Right cardiac atrium (tissue), 5 donors: ENCODE results near the gene SEPTIN5. TPM values are rescaled to one million over a fixed set of nuclear protein-coding genes. Genes with fewer than 3 reads are reported as not detected.
"Not testable (repeated sequence)": the region's sequence is repeated elsewhere in the genome, so short reads cannot be mapped to it uniquely, and the experiment has no call there.

Source experiments
- ATAC-seq, 2 donors: fragments of 200-7000 bp; cut with Tn5 transposase; one replicate each; pipeline versions ENCODE4 v1.8.0 to v1.9.1; 2020; ENCODE audit warnings: moderate library complexity in 2 of 2, mild to moderate bottlenecking in 1 of 2
- DNase-seq, 3 donors: peaks; one replicate each; pipeline ENCODE4 v3.0.0-alpha.2; 2020
- H3K27ac ChIP-seq: one replicate; pipeline ENCODE4 v1.5.1; 2013; ENCODE audit warnings: mild to moderate bottlenecking, low read length, control low read depth, moderate library complexity
- H3K27me3 ChIP-seq: one replicate; pipeline ENCODE4 v1.6.1; 2013; ENCODE audit not compliant: control insufficient read depth, insufficient read depth
- H3K4me1 ChIP-seq: one replicate; pipeline ENCODE4 v1.6.1; 2013; ENCODE audit warnings: low read length; ENCODE audit not compliant: control insufficient read depth, insufficient read depth
- H3K4me3 ChIP-seq: one replicate; pipeline ENCODE4 v1.5.1; 2013; ENCODE audit warnings: low read length, control low read depth
- H3K9me3 ChIP-seq: one replicate; pipeline ENCODE4 v1.6.1; 2013; ENCODE audit warnings: low read length; ENCODE audit not compliant: control insufficient read depth
- WGBS: extraction: QIAGEN DNeasy Blood & Tissue Kit; methylation state at CpG from one replicate; pipeline ENCODE4 v1.1.7; 2013; 5-methylcytosine and 5-hydroxymethylcytosine counted together
- intact Hi-C, 4 donors: fragments of 100-400 bp; cut with DNase I; formaldehyde crosslinking; loops; one replicate each; pipeline versions ENCODE4 v1.11.0 to v1.14.0; 2022 to 2023
- polyA plus RNA-seq: library from polyadenylated mRNA; stranded (reverse); fragments of 200-250 nt; gene quantifications from one replicate; pipeline ENCODE4 v1.2.3, GENCODE V29; 2013
- total RNA-seq, 4 donors: library from RNA; stranded (reverse); fragmentation: NEBNext Ultra II Directional; extraction: Animal tissue kit (Norgen Biotek cat#: 25700); gene quantifications; one replicate each; pipeline ENCODE4 v1.2.1, GENCODE V29; 2021
- donor health status: healthy with polysubstance abuse.
- donor health status: DM: no; HTN: yes; CAD: no.
- donor health status: DM: no; HTN: no; CAD: no.
- donor health status: DM: no; HTN: yes; CAD: no; lungs with severe emphysema.
- donor health status: DM: yes; HTN: yes; CAD: no.

Gene SEPTIN5
- total and polyA plus RNA-seq, 5 donors, result 143 to 264 (median 227) TPM

- Histone ChIP-seq H3K4me1 (no peaks in the 10 kb centered on the region), H3K9me3 (no peaks in the 10 kb centered on the region), H3K27ac (no peak overlapping the region), H3K4me3 (no peak overlapping the region), H3K27me3 (no peaks in the 10 kb centered on the region)
- DNase-seq (no peak), ATAC-seq (no peak)
- WGBS, result 91% methylated on average over 12 of the region's 12 CpGs
- intact Hi-C loops, result no loop called here
Observed at GRCh38 chr22:19693981-19694670, 20.2 kb upstream of the SEPTIN5 start.

- H3K9me3 ChIP-seq, result no peaks in the 10 kb centered on the region
- H3K4me1 ChIP-seq, result no peaks in the 10 kb centered on the region
- 89% methylated on average over 13 of the region's 13 CpGs for WGBS
- H3K27me3 ChIP-seq, result no peaks in the 10 kb centered on the region
- ATAC-seq (no peak), DNase-seq (no peak)
- H3K4me3 ChIP-seq, result no peak overlapping the region
- intact Hi-C loops, result no loop called here
- no peak overlapping the region for H3K27ac ChIP-seq
Observed at GRCh38 chr22:19694696-19695095, 19.6 kb upstream of the SEPTIN5 start.

- 91% methylated on average over 2 of the region's 2 CpGs for WGBS
- DNase-seq (no peak), ATAC-seq (no peak)
- Histone ChIP-seq H3K4me3 (no peak overlapping the region), H3K9me3 (no peaks in the 10 kb centered on the region), H3K27me3 (no peaks in the 10 kb centered on the region), H3K4me1 (no peaks in the 10 kb centered on the region), H3K27ac (no peak overlapping the region)
- intact Hi-C loops, result no loop called here
Observed at GRCh38 chr22:19696504-19697276, 17.6 kb upstream of the SEPTIN5 start.

GRCh38 chr22:19697871-19698270 lies 16.4 kb upstream of the SEPTIN5 start:
- H3K9me3 ChIP-seq, H3K27me3 ChIP-seq, H3K4me3 ChIP-seq, H3K4me1 ChIP-seq, DNase-seq, H3K27ac ChIP-seq, intact Hi-C loops, ATAC-seq: not testable (repeated sequence)
- WGBS, result 73% methylated on average over 1 of the region's 1 CpG

- intact Hi-C loops, result no loop called here
- H3K4me1 ChIP-seq, result no peaks in the 10 kb centered on the region
- DNase-seq, result no peak
- no peak overlapping the region for H3K27ac ChIP-seq
- 88% methylated on average over 6 of the region's 6 CpGs for WGBS
- no peak for ATAC-seq
- H3K27me3 ChIP-seq, result no peaks in the 10 kb centered on the region
- no peak overlapping the region for H3K4me3 ChIP-seq
- H3K9me3 ChIP-seq, result no peaks in the 10 kb centered on the region
Observed at GRCh38 chr22:19700790-19701419, 13.4 kb upstream of the SEPTIN5 start.

GRCh38 chr22:19701420-19702145 lies 12.7 kb upstream of the SEPTIN5 start:
- Histone ChIP-seq H3K9me3 (no peaks in the 10 kb centered on the region), H3K4me1 (no peaks in the 10 kb centered on the region), H3K4me3 (no peak overlapping the region), H3K27me3 (no peaks in the 10 kb centered on the region), H3K27ac (no peak overlapping the region)
- 86% methylated on average over 10 of the region's 10 CpGs for WGBS
- no peak for DNase-seq
- no peak for ATAC-seq
- intact Hi-C loops, result no loop called here

GRCh38 chr22:19703869-19704268 lies 10.4 kb upstream of the SEPTIN5 start:
- WGBS, result 69% methylated on average over 9 of the region's 9 CpGs
- intact Hi-C loops, result no loop called here
- Histone ChIP-seq H3K27ac (no peak overlapping the region), H3K4me3 (no peak overlapping the region), H3K9me3 (no peaks in the 10 kb centered on the region), H3K27me3 (no peaks in the 10 kb centered on the region), H3K4me1 (no peaks in the 10 kb centered on the region)
- ATAC-seq, result no peak
- no peak for DNase-seq

GRCh38 chr22:19704355-19705015 lies 9.8 kb upstream of the SEPTIN5 start:
- intact Hi-C loops, result no loop called here
- H3K4me3 ChIP-seq, result no peak overlapping the region
- 77% methylated on average over 15 of the region's 15 CpGs for WGBS
- H3K27ac ChIP-seq, result no peak overlapping the region
- H3K9me3 ChIP-seq, result no peaks in the 10 kb centered on the region
- DNase-seq (no peak), ATAC-seq (no peak)
- no peaks in the 10 kb centered on the region for H3K27me3 ChIP-seq
- no peaks in the 10 kb centered on the region for H3K4me1 ChIP-seq

GRCh38 chr22:19705181-19705934 lies 8.9 kb upstream of the SEPTIN5 start:
- Histone ChIP-seq H3K27me3 (no peaks in the 10 kb centered on the region), H3K4me3 (no peak overlapping the region), H3K9me3 (no peaks in the 10 kb centered on the region), H3K27ac (no peak overlapping the region), H3K4me1 (no peaks in the 10 kb centered on the region)
- intact Hi-C loops, result no loop called here
- ATAC-seq (no peak), DNase-seq (peak in 1 of 3 donors; percentile 50)
- WGBS, result 65% methylated on average over 14 of the region's 14 CpGs

GRCh38 chr22:19706661-19707151 lies 7.6 kb upstream of the SEPTIN5 start:
- no peaks in the 10 kb centered on the region for H3K27me3 ChIP-seq
- no peak for ATAC-seq

More at GRCh38 chr22:19706661-19707151, 7.6 kb upstream of the SEPTIN5 start:
- 86% methylated on average over 7 of the region's 7 CpGs for WGBS
- Histone ChIP-seq H3K27ac (no peak overlapping the region), H3K9me3 (no peaks in the 10 kb centered on the region), H3K4me1 (no peaks in the 10 kb centered on the region), H3K4me3 (no peak overlapping the region)
- no peak for DNase-seq
- intact Hi-C loops, result no loop called here
